IPS-18c (cell line): ENCODE results near the gene RASAL1.

Experiments used
- H3K4me3 ChIP-seq: 2 replicates; pipeline ENCODE4 v1.7.0; 2013; ENCODE audit warnings: low read depth, mild to moderate bottlenecking, low read length, moderate library complexity; ENCODE audit not compliant: insufficient read depth
- H3K9me3 ChIP-seq: one replicate; pipeline ENCODE4 v1.6.1; 2013; ENCODE audit warnings: mild to moderate bottlenecking, low read length, moderate library complexity; ENCODE audit not compliant: control insufficient read depth, insufficient read depth

The RASAL1 gene

GRCh38 chr12:113112043-113112899 is 23.3 kb downstream of the RASAL1 start:
- H3K4me3 ChIP-seq, result no peak overlapping the region
- H3K9me3 ChIP-seq, result no peaks in the 10 kb centered on the region

- no peak overlapping the region for H3K4me3 ChIP-seq
- H3K9me3 ChIP-seq, result no peaks in the 10 kb centered on the region
Observed at GRCh38 chr12:113111247-113111646, 24.3 kb downstream of the RASAL1 start.

- no peaks in the 10 kb centered on the region for H3K9me3 ChIP-seq
- no peak overlapping the region for H3K4me3 ChIP-seq
Observed at GRCh38 chr12:113109872-113110599, 25.5 kb downstream of the RASAL1 start.

- no peak overlapping the region for H3K4me3 ChIP-seq
- no peaks in the 10 kb centered on the region for H3K9me3 ChIP-seq
Observed at GRCh38 chr12:113109360-113109759, 26.2 kb downstream of the RASAL1 start.

- Histone ChIP-seq H3K9me3 (no peaks in the 10 kb centered on the region), H3K4me3 (no peak overlapping the region)
Observed at GRCh38 chr12:113108308-113108707, 27.3 kb downstream of the RASAL1 start.

GRCh38 chr12:113106361-113106760 is 29.2 kb downstream of the RASAL1 start:
- no peak overlapping the region for H3K4me3 ChIP-seq
- H3K9me3 ChIP-seq, result no peaks in the 10 kb centered on the region

GRCh38 chr12:113105606-113106271 is 29.8 kb downstream of the RASAL1 start:
- H3K9me3 ChIP-seq, result no peaks in the 10 kb centered on the region
- no peak overlapping the region for H3K4me3 ChIP-seq

- Histone ChIP-seq H3K4me3 (no peak overlapping the region), H3K9me3 (no peaks in the 10 kb centered on the region)
Observed at GRCh38 chr12:113104953-113105510, 30.5 kb downstream of the RASAL1 start.

- Histone ChIP-seq H3K4me3 (peak overlapping the region; percentile 63), H3K9me3 (no peaks in the 10 kb centered on the region)
Observed at GRCh38 chr12:113103756-113104450, 31.7 kb downstream of the RASAL1 start.

- H3K4me3 ChIP-seq, result no peak overlapping the region
- H3K9me3 ChIP-seq, result no peaks in the 10 kb centered on the region
Observed at GRCh38 chr12:113102811-113103210, 32.8 kb downstream of the RASAL1 start.

- no peaks in the 10 kb centered on the region for H3K9me3 ChIP-seq
- no peak overlapping the region for H3K4me3 ChIP-seq
Observed at GRCh38 chr12:113101751-113102150, 33.8 kb downstream of the RASAL1 start.

GRCh38 chr12:113099764-113100163 is 35.8 kb downstream of the RASAL1 start:
- H3K4me3 ChIP-seq, result no peak overlapping the region
- H3K9me3 ChIP-seq, result no peaks in the 10 kb centered on the region

- no peaks in the 10 kb centered on the region for H3K9me3 ChIP-seq
- H3K4me3 ChIP-seq, result no peak overlapping the region
Observed at GRCh38 chr12:113099364-113099763, 36.2 kb downstream of the RASAL1 start.

- H3K4me3 ChIP-seq, result no peak overlapping the region
Observed at GRCh38 chr12:113098441-113099028, 37.0 kb downstream of the RASAL1 start.

GRCh38 chr12:113097716-113098440 is 37.7 kb downstream of the RASAL1 start:
- Histone ChIP-seq H3K9me3 (no peaks in the 10 kb centered on the region), H3K4me3 (no peak overlapping the region)

More at GRCh38 chr12:113098441-113099028, 37.0 kb downstream of the RASAL1 start:
- H3K9me3 ChIP-seq, result no peaks in the 10 kb centered on the region
